PC-3 (cell line): ENCODE measurements around the gene TIPARP. TPM values are rescaled to one million over a fixed set of nuclear protein-coding genes. Genes with fewer than 3 reads are reported as not detected.
"Not testable (repeated sequence)": the region's sequence is repeated elsewhere in the genome, so short reads cannot be mapped to it uniquely, and the experiment has no call there.

Source experiments
- ATAC-seq: fragments of 200-7000 bp; cut with Tn5 transposase; 2 replicates; pipeline ENCODE4 v1.9.1; 2020; ENCODE audit warnings: mild to moderate bottlenecking, moderate library complexity
- BruUV-seq: library from RNA; stranded (reverse); fragments of 400-500 nt; replicated peaks from 2 replicates; lab custom pipeline; 2021; lab: Mats Ljungman, UMichigan
- CTCF ChIA-PET: fragments of 300-600 bp; sonication (Branson Sonifier 250); formaldehyde crosslinking; loops from one replicate; lab custom pipeline; 2022; ENCODE audit warnings: antibody characterized with exemption; lab: Charles Lee
- POLR2A ChIA-PET: fragments of 300-600 bp; sonication (Branson Sonifier 250); formaldehyde crosslinking; loops from one replicate; lab custom pipeline; 2022; ENCODE audit warnings: antibody characterized with exemption; ENCODE audit not compliant: unreplicated experiment; lab: Charles Lee
- DNase-seq: peaks from one replicate; pipeline ENCODE4 v3.0.0-alpha.2; 2015
- H2AFZ ChIP-seq: fragments of 300-600 bp; sonication (generic); 2 replicates; pipeline ENCODE4 v1.6.0; 2016; ENCODE audit warnings: antibody characterized with exemption, low read length
- H3F3A ChIP-seq: fragments of 300-600 bp; sonication (generic); one replicate; pipeline ENCODE4 v1.6.0; 2017; ENCODE audit warnings: antibody characterized with exemption, low read length, control low read depth, mild to moderate bottlenecking; ENCODE audit not compliant: unreplicated experiment
- H3K27ac ChIP-seq: fragments of 300-600 bp; sonication (generic); 2 replicates; pipeline ENCODE4 v1.5.1; 2016; ENCODE audit warnings: mild to moderate bottlenecking, low read length
- H3K27me3 ChIP-seq: fragments of 300-600 bp; sonication (generic); 2 replicates; pipeline ENCODE4 v1.6.1; 2016; ENCODE audit warnings: low read length, mixed read lengths
- H3K36me3 ChIP-seq: fragments of 300-600 bp; sonication (generic); 2 replicates; pipeline ENCODE4 v1.6.1; 2016; ENCODE audit warnings: low read depth, mixed run types, low read length, mixed read lengths
- H3K4me1 ChIP-seq: fragments of 300-600 bp; sonication (generic); 2 replicates; pipeline ENCODE4 v1.5.1; 2016; ENCODE audit warnings: low read length; ENCODE audit not compliant: insufficient read depth
- H3K4me2 ChIP-seq: fragments of 300-600 bp; sonication (generic); 2 replicates; pipeline ENCODE4 v1.6.0; 2016; ENCODE audit warnings: low read length
- H3K4me3 ChIP-seq: fragments of 300-600 bp; sonication (generic); 2 replicates; pipeline ENCODE4 v1.5.1; 2016; ENCODE audit warnings: mild to moderate bottlenecking, low read length, mixed read lengths
- H3K79me2 ChIP-seq: fragments of 300-600 bp; sonication (generic); 2 replicates; pipeline ENCODE4 v1.6.1; 2017; ENCODE audit warnings: low read length, mixed read lengths
- H3K9ac ChIP-seq: fragments of 300-600 bp; sonication (generic); 2 replicates; pipeline ENCODE4 v1.6.0; 2016; ENCODE audit warnings: mild to moderate bottlenecking, low read length
- H3K9me2 ChIP-seq: fragments of 300-600 bp; sonication (generic); replicated peaks from 2 replicates; pipeline ENCODE4 v1.6.1; 2016; ENCODE audit warnings: mixed run types, low read length, mixed read lengths
- H3K9me3 ChIP-seq: fragments of 300-600 bp; sonication (generic); 2 replicates; pipeline ENCODE4 v1.6.1; 2016; ENCODE audit warnings: low read length, mixed read lengths
- H4K20me1 ChIP-seq: fragments of 300-600 bp; sonication (generic); 2 replicates; pipeline ENCODE4 v1.6.1; 2016; ENCODE audit warnings: low read length, mixed read lengths
- EZH2 ChIP-seq: fragments of 300-600 bp; sonication (generic); IDR thresholded peaks from one replicate; pipeline ENCODE4 v1.6.1; 2017; ENCODE audit warnings: antibody characterized with exemption, mild to moderate bottlenecking, low read length; ENCODE audit not compliant: unreplicated experiment
- EZH2phosphoT487 ChIP-seq: fragments of 300-600 bp; sonication (generic); IDR thresholded peaks from 2 replicates; pipeline ENCODE4 v1.6.1; 2018; ENCODE audit warnings: mild to moderate bottlenecking, antibody characterized with exemption, low read length, borderline replicate concordance
- intact Hi-C: fragments of 100-400 bp; cut with micrococcal nuclease; formaldehyde crosslinking; loops from 2 replicates; pipeline ENCODE4 v1.9.0; 2023
- total RNA-seq: library from RNA; depleted of rRNA; stranded (reverse); fragments of >200 nt; gene quantifications from 2 replicates; pipeline ENCODE4 v1.2.3, GENCODE V29; 2014
- TF ChIP-seq, protein P1 (sequence below): fragments of 300-600 bp; sonication (generic); conservative IDR thresholded peaks from 2 replicates; pipeline ENCODE4 v1.5.1; 2017; ENCODE audit warnings: antibody characterized with exemption, low read depth, mild to moderate bottlenecking, low read length

Gene TIPARP
- total RNA-seq, 1 experiment from 2014 or later, result 84.7 TPM

DNA sequence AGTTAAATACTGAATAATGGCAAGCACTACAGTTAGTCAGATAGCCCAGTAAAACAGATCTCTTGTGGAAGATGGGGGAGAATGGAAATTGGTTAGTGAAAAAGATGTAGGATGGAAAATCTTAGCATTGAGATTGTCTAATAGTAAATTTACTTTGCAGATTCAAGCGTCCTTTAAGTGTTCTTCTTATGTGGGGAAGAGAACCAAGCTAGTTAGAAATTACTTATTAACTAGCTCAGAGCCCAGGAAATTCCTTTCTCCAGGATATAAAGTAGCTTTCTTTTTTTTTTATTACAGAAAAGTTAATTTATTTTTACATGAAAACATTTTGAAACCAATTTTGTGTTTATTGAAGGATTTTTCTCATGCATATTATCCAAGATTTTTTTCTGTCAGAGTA, 36.7 kb downstream of the TIPARP start:
- CTCF ChIA-PET, result interaction anchor here (0.6 kb wide), 1 partner anchor 105 kb away, joined by 3 read pairs; no protein-coding TSS in a partner anchor
- H3K27ac ChIP-seq, result 0 out of 2 replicates have a peak overlapping the region, but pooled peaks have one; percentile 17
- H3K9ac ChIP-seq, result no peak overlapping the region
- H3K27me3 ChIP-seq, result no peaks in the 10 kb centered on the region
- H3K36me3 ChIP-seq, result peaks cover 45% of the 10 kb centered on the region
- H3K4me2 ChIP-seq, result no peak overlapping the region
- 0 out of 2 replicates have a peak, but pooled peaks cover 2% of the 10 kb centered on the region for H4K20me1 ChIP-seq
- no peak for ATAC-seq
- BruUV-seq, result no TSS peak
- POLR2A ChIA-PET, result no interaction called here
- H3F3A ChIP-seq, result no peaks in the 10 kb centered on the region
- TF ChIP-seq EZH2, result no peak
- TF ChIP-seq, protein P1, sequence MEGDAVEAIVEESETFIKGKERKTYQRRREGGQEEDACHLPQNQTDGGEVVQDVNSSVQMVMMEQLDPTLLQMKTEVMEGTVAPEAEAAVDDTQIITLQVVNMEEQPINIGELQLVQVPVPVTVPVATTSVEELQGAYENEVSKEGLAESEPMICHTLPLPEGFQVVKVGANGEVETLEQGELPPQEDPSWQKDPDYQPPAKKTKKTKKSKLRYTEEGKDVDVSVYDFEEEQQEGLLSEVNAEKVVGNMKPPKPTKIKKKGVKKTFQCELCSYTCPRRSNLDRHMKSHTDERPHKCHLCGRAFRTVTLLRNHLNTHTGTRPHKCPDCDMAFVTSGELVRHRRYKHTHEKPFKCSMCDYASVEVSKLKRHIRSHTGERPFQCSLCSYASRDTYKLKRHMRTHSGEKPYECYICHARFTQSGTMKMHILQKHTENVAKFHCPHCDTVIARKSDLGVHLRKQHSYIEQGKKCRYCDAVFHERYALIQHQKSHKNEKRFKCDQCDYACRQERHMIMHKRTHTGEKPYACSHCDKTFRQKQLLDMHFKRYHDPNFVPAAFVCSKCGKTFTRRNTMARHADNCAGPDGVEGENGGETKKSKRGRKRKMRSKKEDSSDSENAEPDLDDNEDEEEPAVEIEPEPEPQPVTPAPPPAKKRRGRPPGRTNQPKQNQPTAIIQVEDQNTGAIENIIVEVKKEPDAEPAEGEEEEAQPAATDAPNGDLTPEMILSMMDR, result no peak
- no peak for TF ChIP-seq EZH2phosphoT487
- H3K9me3 ChIP-seq, result no peaks in the 10 kb centered on the region
- H3K9me2 ChIP-seq, result no peaks in the 10 kb centered on the region
- H2AFZ ChIP-seq, result no peak overlapping the region
- H3K4me3 ChIP-seq, result no peak overlapping the region
- DNase-seq, result no peak
- H3K4me1 ChIP-seq, result no peaks in the 10 kb centered on the region
- no peaks in the 10 kb centered on the region for H3K79me2 ChIP-seq
- intact Hi-C loops, result no loop called here

DNA sequence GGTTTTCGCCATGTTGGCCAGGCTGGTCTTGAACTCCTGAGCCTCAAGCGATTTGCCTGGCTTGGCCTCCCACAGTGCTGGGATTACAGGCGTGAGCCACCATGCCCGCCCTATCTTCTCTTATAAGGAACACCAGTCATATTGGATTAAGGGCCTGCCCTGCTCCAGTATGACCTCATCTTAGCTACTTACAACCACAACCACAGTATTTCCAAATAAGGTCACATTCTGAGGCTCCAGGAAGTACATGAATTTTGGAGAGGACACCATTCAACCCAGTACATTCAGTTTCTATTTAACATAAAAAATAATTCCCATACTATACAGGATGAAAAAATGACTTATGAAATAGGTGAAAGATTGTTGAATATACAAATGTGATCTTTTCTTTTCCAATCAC, 37.6 kb downstream of the TIPARP start:
- H3K4me3 ChIP-seq, CTCF ChIA-PET, H4K20me1 ChIP-seq, intact Hi-C loops, H3K27ac ChIP-seq, H3K9me2 ChIP-seq, DNase-seq, H3K27me3 ChIP-seq, H3K9me3 ChIP-seq, H3F3A ChIP-seq, H3K4me1 ChIP-seq, H2AFZ ChIP-seq, BruUV-seq, H3K79me2 ChIP-seq, H3K4me2 ChIP-seq, H3K9ac ChIP-seq, POLR2A ChIA-PET: not testable (repeated sequence)
- peak; percentile 49; the same call in 1 of the 2 replicates for ATAC-seq
- peaks cover 41% of the 10 kb centered on the region for H3K36me3 ChIP-seq

DNA sequence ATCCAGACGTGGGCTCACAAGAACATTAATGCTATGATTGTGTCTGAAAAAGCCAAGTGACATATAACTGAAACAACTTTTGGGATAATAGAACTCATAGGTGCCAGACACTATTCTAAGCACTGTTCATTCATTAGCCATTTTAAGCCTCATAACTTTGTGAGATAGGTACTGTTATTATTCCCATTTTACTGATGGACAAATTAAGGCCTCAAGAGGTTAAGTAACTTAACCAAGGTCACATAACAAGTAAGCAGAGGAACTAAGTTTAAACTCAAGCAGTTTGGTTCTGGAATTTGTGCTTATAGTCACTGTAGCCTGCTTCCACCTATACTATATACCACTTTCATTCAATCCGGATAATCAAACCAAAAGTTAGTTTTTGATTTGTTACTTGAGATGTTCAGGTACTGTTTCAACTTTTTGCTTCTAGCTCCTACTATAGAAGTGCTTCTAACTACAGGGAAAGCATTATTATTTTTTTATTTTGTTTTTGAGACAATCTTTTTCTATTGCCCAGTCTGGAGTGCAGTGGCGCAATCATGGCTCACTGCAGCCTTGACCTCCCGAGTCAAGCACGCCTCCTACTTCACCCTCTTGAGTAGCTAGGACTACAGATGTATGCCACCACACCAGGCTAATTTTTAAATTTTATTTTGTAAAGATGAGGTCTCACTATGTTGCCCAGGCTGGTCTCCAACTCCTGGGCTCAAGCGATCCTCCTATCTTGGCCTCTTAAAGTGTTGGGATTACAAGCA, 41.9 kb downstream of the TIPARP start:
- Histone ChIP-seq H3K4me3 (no peak overlapping the region), H3K9ac (no peak overlapping the region), H3K27ac (no peak overlapping the region), H3K9me2 (no peaks in the 10 kb centered on the region), H4K20me1 (no peaks in the 10 kb centered on the region), H3K79me2 (no peaks in the 10 kb centered on the region), H3F3A (no peaks in the 10 kb centered on the region), H3K9me3 (no peaks in the 10 kb centered on the region), H3K4me1 (no peaks in the 10 kb centered on the region), H3K36me3 (peaks cover 10% of the 10 kb centered on the region; the same call in 1 of the 2 replicates), H2AFZ (no peak overlapping the region), H3K4me2 (no peak overlapping the region), H3K27me3 (no peaks in the 10 kb centered on the region)
- DNase-seq, result no peak
- ChIA-PET POLR2A (no interaction called here), CTCF (no interaction called here)
- intact Hi-C loops, result no loop called here
- ATAC-seq, result no peak
- TF ChIP-seq EZH2 (no peak), EZH2phosphoT487 (no peak)
- TF ChIP-seq, protein P1, result no peak
- no TSS peak for BruUV-seq
